Activated CD8-positive, alpha-beta T cell treated with anti-CD3 and anti-CD28 coated beads for 36 hours (primary cell): ENCODE results near the gene LRBA. TPM values are rescaled to one million over a fixed set of nuclear protein-coding genes. Genes with fewer than 3 reads are reported as not detected.

Source experiments
- ATAC-seq: fragments of 200-7000 bp; cut with Tn5 transposase; one replicate; pipeline ENCODE4 v1.10.0; 2021; ENCODE audit warnings: mild to moderate bottlenecking, moderate library complexity
- CTCF ChIA-PET: fragments of 350-600 bp; sonication (Branson Sonifier 250); formaldehyde crosslinking; loops from one replicate; lab custom pipeline; 2021; ENCODE audit warnings: antibody characterized with exemption; lab: Charles Lee
- POLR2A ChIA-PET: fragments of 350-600 bp; sonication (Branson Sonifier 250); formaldehyde crosslinking; loops from one replicate; lab custom pipeline; 2021; ENCODE audit warnings: antibody characterized with exemption; lab: Charles Lee
- DNase-seq: peaks from one replicate; pipeline ENCODE4 v3.0.0-alpha.2; 2020
- H3K27ac Mint-ChIP-seq: one replicate; pipeline ENCODE4 v1.8.0; 2021; ENCODE audit warnings: mild to moderate bottlenecking, mixed read lengths
- H3K27me3 Mint-ChIP-seq: one replicate; pipeline ENCODE4 v1.8.0; 2021; ENCODE audit warnings: mixed read lengths
- H3K36me3 Mint-ChIP-seq: one replicate; pipeline ENCODE4 v1.8.0; 2021; ENCODE audit warnings: low read depth, mixed read lengths
- H3K4me1 Mint-ChIP-seq: one replicate; pipeline ENCODE4 v1.8.0; 2021; ENCODE audit warnings: low read depth, mixed read lengths
- H3K4me3 Mint-ChIP-seq: one replicate; pipeline ENCODE4 v1.8.0; 2021; ENCODE audit warnings: mild to moderate bottlenecking, moderate library complexity, mixed read lengths
- H3K9me3 Mint-ChIP-seq: one replicate; pipeline ENCODE4 v1.8.0; 2021; ENCODE audit warnings: mixed read lengths
- CTCF ChIP-seq: fragments of 200-600 bp; IDR thresholded peaks from one replicate; pipeline ENCODE4 v1.8.0; 2022; ENCODE audit warnings: antibody characterized with exemption, mild to moderate bottlenecking
- intact Hi-C: fragments of 100-400 bp; cut with micrococcal nuclease; formaldehyde crosslinking; loops from one replicate; pipeline ENCODE4 v1.10.0; 2022
- total RNA-seq, 2 experiments: library from RNA; stranded (reverse); gene quantifications; one replicate each; pipeline ENCODE4 v1.2.3, GENCODE V29; 2021

LRBA gene
- total RNA-seq, 2 experiments from 2014 or later, result 48.1 to 52.5 TPM

- POLR2A ChIA-PET, result no interaction called here
- Mint-ChIP-seq H3K27ac (no peak overlapping the region), H3K9me3 (no peaks in the 10 kb centered on the region), H3K4me3 (no peak overlapping the region), H3K36me3 (peaks cover 6% of the 10 kb centered on the region), H3K4me1 (peaks cover 6% of the 10 kb centered on the region), H3K27me3 (no peaks in the 10 kb centered on the region)
- intact Hi-C loops, result no loop called here
- CTCF ChIA-PET, result no interaction called here
- TF ChIP-seq CTCF, result no peak
- no peak for ATAC-seq
- no peak for DNase-seq
Observed at GRCh38 chr4:150710770-150711375, 304.2 kb downstream of the LRBA start.

- Mint-ChIP-seq H3K27ac (no peak overlapping the region), H3K36me3 (peaks cover 2% of the 10 kb centered on the region), H3K4me3 (no peak overlapping the region), H3K4me1 (peaks cover 6% of the 10 kb centered on the region), H3K9me3 (no peaks in the 10 kb centered on the region), H3K27me3 (no peaks in the 10 kb centered on the region)
- TF ChIP-seq CTCF, result no peak
- CTCF ChIA-PET, result no interaction called here
- DNase-seq (no peak), ATAC-seq (no peak)
- intact Hi-C loops, result no loop called here
- POLR2A ChIA-PET, result no interaction called here
Observed at GRCh38 chr4:150708004-150708403, 307.1 kb downstream of the LRBA start.

- H3K27ac Mint-ChIP-seq, result no peak overlapping the region
- H3K27me3 Mint-ChIP-seq, result no peaks in the 10 kb centered on the region
- ChIA-PET POLR2A (no interaction called here), CTCF (no interaction called here)
- peaks cover 3% of the 10 kb centered on the region for H3K4me1 Mint-ChIP-seq
- intact Hi-C loops, result no loop called here
- ATAC-seq (no peak), DNase-seq (no peak)
- H3K9me3 Mint-ChIP-seq, result no peaks in the 10 kb centered on the region
- H3K4me3 Mint-ChIP-seq, result no peak overlapping the region
- peaks cover 3% of the 10 kb centered on the region for H3K36me3 Mint-ChIP-seq
- no peak for TF ChIP-seq CTCF
Observed at GRCh38 chr4:150699599-150699998, 315.5 kb downstream of the LRBA start.

- no peak overlapping the region for H3K27ac Mint-ChIP-seq
Observed at GRCh38 chr4:150695162-150695561, 319.9 kb downstream of the LRBA start.

More at GRCh38 chr4:150695162-150695561, 319.9 kb downstream of the LRBA start:
- intact Hi-C loops, result no loop called here
- no peak for ATAC-seq
- Mint-ChIP-seq H3K9me3 (no peaks in the 10 kb centered on the region), H3K4me3 (no peak overlapping the region), H3K27me3 (no peaks in the 10 kb centered on the region), H3K4me1 (peaks cover 6% of the 10 kb centered on the region), H3K36me3 (peaks cover 11% of the 10 kb centered on the region)
- TF ChIP-seq CTCF, result no peak
- CTCF ChIA-PET, result no interaction called here
- no peak for DNase-seq
- POLR2A ChIA-PET, result no interaction called here
